ENCODE results near the gene PMS1. TPM values are rescaled to one million over a fixed set of nuclear protein-coding genes. Genes with fewer than 3 reads are reported as not detected.
"Not testable (repeated sequence)": the region's sequence is repeated elsewhere in the genome, so short reads cannot be mapped to it uniquely, and the experiment has no call there.

Gene PMS1
- total RNA-seq, result 10 to 100 TPM in 5 of 6 donors, 1 to 10 TPM in 1; 6.7 to 27.1 (median 20.0) TPM

DNA sequence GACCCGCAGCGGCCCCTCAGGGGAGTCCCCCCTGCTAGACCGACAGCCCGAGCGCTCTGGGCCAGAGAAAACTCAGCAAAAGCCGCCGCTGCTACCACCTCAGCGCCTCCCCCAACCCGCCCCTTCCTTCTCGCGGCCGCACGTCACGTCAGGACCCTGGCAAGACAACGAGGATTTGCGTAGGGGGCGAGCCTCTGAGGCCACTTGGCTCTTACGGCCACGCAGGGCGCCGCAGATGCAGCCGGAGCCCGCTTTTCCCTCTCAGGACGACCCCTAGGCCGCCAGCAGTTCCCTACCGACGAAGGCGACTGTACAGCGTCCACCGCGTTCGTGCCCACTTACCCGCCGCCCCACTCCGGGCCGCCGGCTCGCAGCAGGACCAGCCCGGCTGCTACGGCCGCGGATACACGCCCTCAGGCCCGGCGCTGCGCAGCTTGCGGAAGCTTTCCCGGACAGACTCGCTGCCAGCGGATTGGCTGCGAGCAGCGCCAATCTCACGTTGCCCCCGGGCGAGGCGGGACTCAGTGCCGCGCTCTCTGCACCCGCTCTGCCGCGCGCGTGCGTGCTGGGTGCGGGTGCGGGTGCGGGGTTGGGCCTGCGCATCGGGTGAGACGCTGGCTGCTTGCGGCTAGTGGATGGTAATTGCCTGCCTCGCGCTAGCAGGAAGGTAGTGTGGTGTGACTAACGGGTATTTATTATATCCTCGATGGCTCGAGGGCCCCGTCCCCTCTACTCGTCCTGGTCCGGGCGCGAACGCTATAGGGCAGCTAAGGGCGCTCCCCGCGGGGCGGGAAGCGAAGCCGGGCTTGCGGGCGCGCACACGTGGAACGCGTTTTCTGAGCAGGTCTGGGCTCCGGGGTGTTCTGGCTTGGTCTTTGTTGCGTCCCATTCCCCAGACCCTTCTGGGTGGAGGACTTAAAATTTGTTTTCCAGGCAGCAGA is at the start of gene PMS1, which contains the start of gene ORMDL1:
TSS of gene PMS1 (plus strand) at position 524 of the 941 bp plus-strand sequence. CDS start 7,360 bp downstream, outside the sequence.
TSS of gene ORMDL1 (minus strand) at position 413 of the 941 bp plus-strand sequence. CDS start 1,744 bp downstream, outside the sequence.
- 0 to 1% methylated on average over 13 to 34 of the region's 96 CpGs for WGBS, 2 donors
- no peaks in the 10 kb centered on the region for H3K27me3 ChIP-seq
- peak; percentile 98 to 99 for DNase-seq
- H3K27ac ChIP-seq, result peak within 1 kb of the TSS; percentile 93 to 96 (median 95)
- H3K9me3 ChIP-seq, result no peaks in the 10 kb centered on the region
- ATAC-seq (ENCODE audit: low FRiP score in 2 of 2), result peak; percentile 99 to 100
- H3K36me3 ChIP-seq, result peaks cover 0 to 29% (median 5%) of the 10 kb centered on the region in 4 donors
- no peak for TF ChIP-seq EP300 (IDR thresholded peaks at IDR 0.05)
- peak; percentile 83 to 90 for TF ChIP-seq POLR2AphosphoS5 (IDR thresholded peaks at IDR 0.05)
- TF ChIP-seq, protein P1, sequence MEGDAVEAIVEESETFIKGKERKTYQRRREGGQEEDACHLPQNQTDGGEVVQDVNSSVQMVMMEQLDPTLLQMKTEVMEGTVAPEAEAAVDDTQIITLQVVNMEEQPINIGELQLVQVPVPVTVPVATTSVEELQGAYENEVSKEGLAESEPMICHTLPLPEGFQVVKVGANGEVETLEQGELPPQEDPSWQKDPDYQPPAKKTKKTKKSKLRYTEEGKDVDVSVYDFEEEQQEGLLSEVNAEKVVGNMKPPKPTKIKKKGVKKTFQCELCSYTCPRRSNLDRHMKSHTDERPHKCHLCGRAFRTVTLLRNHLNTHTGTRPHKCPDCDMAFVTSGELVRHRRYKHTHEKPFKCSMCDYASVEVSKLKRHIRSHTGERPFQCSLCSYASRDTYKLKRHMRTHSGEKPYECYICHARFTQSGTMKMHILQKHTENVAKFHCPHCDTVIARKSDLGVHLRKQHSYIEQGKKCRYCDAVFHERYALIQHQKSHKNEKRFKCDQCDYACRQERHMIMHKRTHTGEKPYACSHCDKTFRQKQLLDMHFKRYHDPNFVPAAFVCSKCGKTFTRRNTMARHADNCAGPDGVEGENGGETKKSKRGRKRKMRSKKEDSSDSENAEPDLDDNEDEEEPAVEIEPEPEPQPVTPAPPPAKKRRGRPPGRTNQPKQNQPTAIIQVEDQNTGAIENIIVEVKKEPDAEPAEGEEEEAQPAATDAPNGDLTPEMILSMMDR (IDR thresholded peaks at IDR 0.05), result peak in 3 of 6 experiments; percentile 4 to 25 (median 9)
- peak; percentile 69 to 97 (median 86) for TF ChIP-seq POLR2A (IDR thresholded peaks at IDR 0.05)
- H3K4me3 ChIP-seq, result peak within 1 kb of the TSS; percentile 63 to 90 (median 66)
- H3K4me1 ChIP-seq, result peaks cover 17 to 38% (median 25%) of the 10 kb centered on the region in 4 donors

DNA sequence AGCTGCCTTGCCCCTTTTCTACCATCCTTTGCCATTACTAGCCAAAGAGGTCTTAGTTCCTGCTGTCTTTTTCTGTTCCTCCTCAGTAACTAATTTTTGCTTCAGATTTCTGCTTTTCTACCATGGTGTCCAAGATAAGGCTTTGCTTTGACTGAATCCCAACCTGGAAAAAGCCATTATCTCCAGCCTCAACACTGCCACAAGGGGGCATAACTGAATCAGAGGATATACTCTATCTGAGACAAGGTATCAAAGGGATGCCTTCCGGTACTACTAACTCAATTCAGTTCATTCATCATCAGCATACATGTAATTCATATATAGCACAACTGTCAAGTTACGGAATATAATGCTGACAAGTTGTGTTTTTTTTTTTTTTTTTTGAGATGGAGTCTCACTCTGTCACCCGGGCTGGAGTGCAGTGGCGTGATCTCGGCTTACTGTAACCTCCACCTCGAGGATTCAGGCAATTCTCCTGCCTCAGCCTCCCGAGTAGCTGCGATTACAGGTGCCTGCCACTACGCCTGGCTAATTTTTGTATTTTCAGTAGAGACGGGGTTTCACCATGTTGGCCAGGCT is 33.1 kb upstream of the PMS1 start:
- WGBS, 2 donors, result 86 to 87% methylated on average over 10 of the region's 10 CpGs
- H3K27me3 ChIP-seq, result no peaks in the 10 kb centered on the region
- DNase-seq, result no peak
- H3K9me3 ChIP-seq, result no peaks in the 10 kb centered on the region
- ATAC-seq (ENCODE audit: low FRiP score in 2 of 2), result peak in 1 of 2 donors; percentile 61
- no peak overlapping the region for H3K27ac ChIP-seq
- peaks cover 8 to 60% (median 16%) of the 10 kb centered on the region in 4 donors for H3K36me3 ChIP-seq
- no peaks in the 10 kb centered on the region for H3K4me1 ChIP-seq
- H3K4me3 ChIP-seq, result no peak overlapping the region
- TF ChIP-seq, protein P1 (IDR thresholded peaks at IDR 0.05), result peak; percentile 42 to 57 (median 54)
- TF ChIP-seq POLR2A (IDR thresholded peaks at IDR 0.05) (no peak), POLR2AphosphoS5 (IDR thresholded peaks at IDR 0.05) (no peak), EP300 (IDR thresholded peaks at IDR 0.05) (no peak)

DNA sequence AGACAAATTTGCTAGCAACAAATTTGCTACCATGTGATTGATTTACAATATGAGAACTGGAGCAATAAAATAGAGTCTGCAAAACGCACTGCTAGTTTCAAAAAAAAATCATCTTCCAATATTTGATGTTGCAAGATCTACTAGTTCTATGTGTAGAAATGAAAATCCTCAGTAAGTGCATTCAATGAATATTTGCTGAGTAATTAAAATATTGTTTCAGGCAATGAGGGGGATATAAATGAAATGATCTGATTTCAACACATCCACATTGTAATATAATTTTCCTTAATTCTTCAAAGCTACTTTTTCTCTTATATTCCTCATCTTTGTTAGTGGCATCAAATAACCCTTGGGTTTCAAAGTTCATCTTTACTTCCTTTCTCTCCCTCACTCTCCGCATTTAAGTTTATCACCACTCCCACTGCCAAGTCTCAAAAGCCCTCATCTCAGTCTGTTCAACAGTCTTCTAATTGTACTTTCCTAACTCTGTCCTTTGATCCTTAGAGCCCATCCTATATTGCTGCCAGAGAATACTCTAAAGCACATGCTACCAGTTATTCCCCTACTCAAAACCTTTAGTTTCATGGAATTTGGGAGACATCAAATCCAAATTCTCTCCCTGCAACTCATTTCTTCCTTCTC is 27.8 kb upstream of the PMS1 start:
- TF ChIP-seq, protein P1 (IDR thresholded peaks at IDR 0.05), result no peak
- TF ChIP-seq POLR2AphosphoS5 (IDR thresholded peaks at IDR 0.05) (no peak), EP300 (IDR thresholded peaks at IDR 0.05) (no peak)
- Histone ChIP-seq H3K9me3 (no peaks in the 10 kb centered on the region), H3K4me1 (peaks cover 0 to under 1% (median 0%) of the 10 kb centered on the region in 4 donors), H3K36me3 (peaks cover 0 to 40% (median 3%) of the 10 kb centered on the region in 4 donors), H3K4me3 (no peak overlapping the region), H3K27ac (no peak overlapping the region), H3K27me3 (no peaks in the 10 kb centered on the region)
- 88 to 93% methylated on average over 2 of the region's 2 CpGs for WGBS, 2 donors
- ATAC-seq (ENCODE audit: low FRiP score in 2 of 2) (no peak), DNase-seq (no peak)

DNA sequence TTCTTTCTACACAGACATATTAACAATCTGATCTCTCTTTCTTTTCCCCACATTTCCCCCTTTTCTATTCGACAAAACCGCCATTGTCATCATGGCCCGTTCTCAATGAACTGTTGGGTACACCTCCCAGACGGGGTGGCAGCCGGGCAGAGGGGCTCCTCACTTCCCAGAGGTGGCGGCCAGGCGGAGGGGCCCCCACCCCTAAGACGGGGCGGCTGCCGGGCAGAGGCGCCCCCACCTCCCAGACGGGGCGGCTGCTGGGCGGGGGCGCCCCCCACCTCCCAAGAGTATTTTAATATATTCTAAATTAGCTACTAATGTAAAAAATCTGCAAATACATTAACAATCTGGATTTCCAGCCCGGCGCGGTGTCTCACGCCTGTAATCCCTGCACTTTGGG is 24.1 kb upstream of the PMS1 start:
- H3K4me3 ChIP-seq; ATAC-seq (ENCODE audit: low FRiP score in 2 of 2); H3K27me3 ChIP-seq; H3K27ac ChIP-seq; H3K36me3 ChIP-seq; H3K9me3 ChIP-seq: not testable (repeated sequence)
- peak in 1 of 2 donors; percentile 63 for DNase-seq
- WGBS, 2 donors, result 99% methylated on average over 12 to 19 of the region's 19 CpGs
- peaks cover 11 to 20% (median 12%) of the 10 kb centered on the region in 4 donors for H3K4me1 ChIP-seq

DNA sequence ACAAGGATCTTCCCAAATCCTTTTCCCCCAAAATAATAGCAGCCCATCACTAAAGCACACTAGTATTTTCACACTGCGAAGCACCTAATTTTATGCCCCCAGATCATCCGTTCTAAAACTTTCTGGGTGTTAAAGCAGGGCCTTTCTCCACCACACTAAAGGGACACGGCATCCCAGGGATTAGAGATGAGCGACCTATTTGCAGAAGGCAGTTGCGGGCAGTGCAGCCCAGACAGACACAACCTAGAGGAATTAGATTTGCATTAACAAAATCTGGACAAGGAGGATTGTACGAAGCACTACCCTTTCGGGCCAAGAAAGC is 22.1 kb upstream of the PMS1 start:
- Histone ChIP-seq H3K27ac (peak overlapping the region; percentile 81 to 88 (median 84)), H3K4me3 (peak overlapping the region; percentile 71 to 97 (median 86)), H3K4me1 (peaks cover 11 to 20% (median 12%) of the 10 kb centered on the region in 4 donors), H3K36me3 (peaks cover 0 to 7% (median 2%) of the 10 kb centered on the region in 4 donors), H3K9me3 (no peaks in the 10 kb centered on the region), H3K27me3 (no peaks in the 10 kb centered on the region)
- DNase-seq, result no peak
- TF ChIP-seq EP300 (IDR thresholded peaks at IDR 0.05) (no peak), POLR2AphosphoS5 (IDR thresholded peaks at IDR 0.05) (no peak)
- TF ChIP-seq, protein P1 (IDR thresholded peaks at IDR 0.05), result no peak
- WGBS, 2 donors, result 0 to 2% methylated on average over 7 of the region's 7 CpGs
- no peak for ATAC-seq (ENCODE audit: low FRiP score in 2 of 2)

Data from upper lobe of left lung (tissue), 6 donors.